MM.1S (cell line): Measurements from ENCODE around the gene MBOAT2.

Experiments used
- DNase-seq: peaks from one replicate; pipeline ENCODE4 v3.0.0-alpha.2; 2015
- H2AFZ ChIP-seq: fragments of 300-600 bp; sonication (generic); 2 replicates; pipeline ENCODE4 v1.6.0; 2016; ENCODE audit warnings: antibody characterized with exemption, low read length
- H3F3A ChIP-seq: fragments of 300-600 bp; sonication (generic); 2 replicates; pipeline ENCODE4 v1.6.1; 2016; ENCODE audit warnings: mild to moderate bottlenecking, antibody characterized with exemption, low read length, moderate library complexity, mixed read lengths; ENCODE audit not compliant: insufficient read depth
- H3K27ac ChIP-seq: fragments of 300-600 bp; sonication (generic); 2 replicates; pipeline ENCODE4 v1.5.1; 2016; ENCODE audit warnings: mild to moderate bottlenecking, low read length
- H3K27me3 ChIP-seq: fragments of 300-600 bp; sonication (generic); replicated peaks from 2 replicates; pipeline ENCODE4 v1.6.0; 2016; ENCODE audit warnings: low read length; ENCODE audit not compliant: insufficient read depth
- H3K36me3 ChIP-seq: fragments of 300-600 bp; sonication (generic); replicated peaks from 2 replicates; pipeline ENCODE4 v1.6.1; 2016; ENCODE audit warnings: mild to moderate bottlenecking, low read length, mixed read lengths; ENCODE audit not compliant: insufficient read depth
- H3K4me1 ChIP-seq: fragments of 300-600 bp; sonication (generic); 2 replicates; pipeline ENCODE4 v1.6.1; 2016; ENCODE audit warnings: low read length, mixed read lengths
- H3K4me2 ChIP-seq: fragments of 300-600 bp; sonication (generic); 2 replicates; pipeline ENCODE4 v1.6.0; 2016; ENCODE audit warnings: low read depth, low read length
- H3K4me3 ChIP-seq: fragments of 300-600 bp; sonication (generic); 2 replicates; pipeline ENCODE4 v1.5.1; 2016; ENCODE audit warnings: low read length, mixed read lengths
- H3K79me2 ChIP-seq: fragments of 300-600 bp; sonication (generic); 2 replicates; pipeline ENCODE4 v1.6.1; 2016; ENCODE audit warnings: mixed run types, low read length, mixed read lengths
- H3K9ac ChIP-seq: fragments of 300-600 bp; sonication (generic); 2 replicates; pipeline ENCODE4 v1.6.1; 2016; ENCODE audit warnings: low read length, mixed read lengths
- H3K9me2 ChIP-seq: fragments of 300-600 bp; sonication (generic); replicated peaks from 2 replicates; pipeline ENCODE4 v1.6.1; 2016; ENCODE audit warnings: mild to moderate bottlenecking, low read length, mixed read lengths; ENCODE audit not compliant: insufficient read depth
- H3K9me3 ChIP-seq: fragments of 300-600 bp; sonication (generic); replicated peaks from 2 replicates; pipeline ENCODE4 v1.6.1; 2016; ENCODE audit warnings: mild to moderate bottlenecking, low read length, mixed read lengths; ENCODE audit not compliant: insufficient read depth
- H4K20me1 ChIP-seq: fragments of 300-600 bp; sonication (generic); 2 replicates; pipeline ENCODE4 v1.6.1; 2016; ENCODE audit warnings: mild to moderate bottlenecking, low read length, moderate library complexity, mixed read lengths; ENCODE audit not compliant: insufficient read depth
- CTCF ChIP-seq: fragments of 300-600 bp; sonication (generic); IDR thresholded peaks from 2 replicates; pipeline ENCODE4 v1.5.1; 2016; ENCODE audit warnings: antibody characterized with exemption, low read length, mixed read lengths
- EZH2 ChIP-seq: fragments of 300-600 bp; sonication (generic); optimal IDR thresholded peaks from 2 replicates; pipeline ENCODE3; 2017; ENCODE audit warnings: low read depth, mild to moderate bottlenecking, antibody characterized with exemption, low read length, mixed read lengths
- EZH2phosphoT487 ChIP-seq: fragments of 300-600 bp; sonication (generic); IDR thresholded peaks from 2 replicates; pipeline ENCODE4 v1.6.1; 2018; ENCODE audit warnings: antibody characterized with exemption, low read length

Gene MBOAT2

GRCh38 chr2:9002637-9003365 is 683 bp downstream of the MBOAT2 start:
- Histone ChIP-seq H3K9me2 (no peaks in the 10 kb centered on the region), H2AFZ (peak overlapping the region; percentile 62), H3K4me1 (peaks cover 9% of the 10 kb centered on the region; the same call in 1 of the 2 replicates), H3F3A (no peaks in the 10 kb centered on the region), H3K4me2 (peak overlapping the region; percentile 96), H3K27me3 (no peaks in the 10 kb centered on the region), H3K9ac (no peak overlapping the region), H3K36me3 (no peaks in the 10 kb centered on the region), H3K27ac (no peak overlapping the region), H3K79me2 (0 out of 2 replicates have a peak, but pooled peaks cover 6% of the 10 kb centered on the region), H3K4me3 (peak overlapping the region; percentile 75), H4K20me1 (no peaks in the 10 kb centered on the region), H3K9me3 (no peaks in the 10 kb centered on the region)
- TF ChIP-seq CTCF (no peak), EZH2 (no peak), EZH2phosphoT487 (no peak)
- no peak for DNase-seq

GRCh38 chr2:9002313-9002636 is 1.2 kb downstream of the MBOAT2 start:
- Histone ChIP-seq H3K4me1 (peaks cover 9% of the 10 kb centered on the region; the same call in 1 of the 2 replicates), H3K9me3 (no peaks in the 10 kb centered on the region), H3K27me3 (no peaks in the 10 kb centered on the region), H3K4me2 (no peak overlapping the region), H4K20me1 (no peaks in the 10 kb centered on the region), H3K79me2 (0 out of 2 replicates have a peak, but pooled peaks cover 6% of the 10 kb centered on the region), H3K27ac (no peak overlapping the region), H2AFZ (no peak overlapping the region), H3K9ac (no peak overlapping the region), H3K9me2 (no peaks in the 10 kb centered on the region), H3K4me3 (no peak overlapping the region), H3K36me3 (no peaks in the 10 kb centered on the region), H3F3A (no peaks in the 10 kb centered on the region)
- no peak for DNase-seq
- TF ChIP-seq EZH2 (no peak), EZH2phosphoT487 (no peak), CTCF (no peak)

- Histone ChIP-seq H3K4me2 (no peak overlapping the region), H3K27me3 (no peaks in the 10 kb centered on the region), H4K20me1 (no peaks in the 10 kb centered on the region), H3K79me2 (0 out of 2 replicates have a peak, but pooled peaks cover 6% of the 10 kb centered on the region), H2AFZ (no peak overlapping the region), H3K9me2 (no peaks in the 10 kb centered on the region), H3K4me3 (no peak overlapping the region), H3K36me3 (no peaks in the 10 kb centered on the region), H3F3A (no peaks in the 10 kb centered on the region), H3K4me1 (peaks cover 9% of the 10 kb centered on the region; the same call in 1 of the 2 replicates), H3K27ac (no peak overlapping the region), H3K9me3 (no peaks in the 10 kb centered on the region), H3K9ac (no peak overlapping the region)
- DNase-seq = no peak
- TF ChIP-seq CTCF = no peak
- no peak for TF ChIP-seq EZH2
- no peak for TF ChIP-seq EZH2phosphoT487
Observed at GRCh38 chr2:9001778-9002177, 1.7 kb downstream of the MBOAT2 start.
